ENCODE data around the gene HNRNPA3. TPM values are rescaled to one million over a fixed set of nuclear protein-coding genes. Genes with fewer than 3 reads are reported as not detected.
"Not testable (repeated sequence)": the region's sequence is repeated elsewhere in the genome, so short reads cannot be mapped to it uniquely, and the experiment has no call there.

HNRNPA3 gene
- total RNA-seq, 1 experiment from 2014 or later, result 290 TPM

GRCh38 chr2:177221534-177221933 is 8.9 kb downstream of the HNRNPA3 start:
- Histone ChIP-seq H4K20me1 (ENCODE audit: insufficient read depth) (peaks cover 78% of the 10 kb centered on the region), H3F3A (ENCODE audit: insufficient read depth, low read depth) (peaks cover 100% of the 10 kb centered on the region), H3K4me2 (no peak overlapping the region), H3K4me3 (no peak overlapping the region), H2AFZ (no peak overlapping the region), H3K9me2 (ENCODE audit: insufficient read depth) (no peaks in the 10 kb centered on the region), H3K27me3 (ENCODE audit: insufficient read depth, low read depth) (no peaks in the 10 kb centered on the region), H3K36me3 (ENCODE audit: low read depth) (peaks cover 59% of the 10 kb centered on the region), H3K4me1 (replicated peaks; ENCODE audit: insufficient read depth) (no peaks in the 10 kb centered on the region), H3K79me2 (ENCODE audit: low read depth) (peaks cover 51% of the 10 kb centered on the region), H3K27ac (no peak overlapping the region), H3K9me3 (ENCODE audit: insufficient read depth, low read depth) (no peaks in the 10 kb centered on the region)
- TF ChIP-seq EZH2 (IDR thresholded peaks at IDR 0.05; ENCODE audit: low read depth), result no peak
- TF ChIP-seq, protein P1, sequence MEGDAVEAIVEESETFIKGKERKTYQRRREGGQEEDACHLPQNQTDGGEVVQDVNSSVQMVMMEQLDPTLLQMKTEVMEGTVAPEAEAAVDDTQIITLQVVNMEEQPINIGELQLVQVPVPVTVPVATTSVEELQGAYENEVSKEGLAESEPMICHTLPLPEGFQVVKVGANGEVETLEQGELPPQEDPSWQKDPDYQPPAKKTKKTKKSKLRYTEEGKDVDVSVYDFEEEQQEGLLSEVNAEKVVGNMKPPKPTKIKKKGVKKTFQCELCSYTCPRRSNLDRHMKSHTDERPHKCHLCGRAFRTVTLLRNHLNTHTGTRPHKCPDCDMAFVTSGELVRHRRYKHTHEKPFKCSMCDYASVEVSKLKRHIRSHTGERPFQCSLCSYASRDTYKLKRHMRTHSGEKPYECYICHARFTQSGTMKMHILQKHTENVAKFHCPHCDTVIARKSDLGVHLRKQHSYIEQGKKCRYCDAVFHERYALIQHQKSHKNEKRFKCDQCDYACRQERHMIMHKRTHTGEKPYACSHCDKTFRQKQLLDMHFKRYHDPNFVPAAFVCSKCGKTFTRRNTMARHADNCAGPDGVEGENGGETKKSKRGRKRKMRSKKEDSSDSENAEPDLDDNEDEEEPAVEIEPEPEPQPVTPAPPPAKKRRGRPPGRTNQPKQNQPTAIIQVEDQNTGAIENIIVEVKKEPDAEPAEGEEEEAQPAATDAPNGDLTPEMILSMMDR (conservative IDR thresholded peaks at IDR 0.05), result no peak
- POLR2A ChIA-PET (ENCODE audit: unreplicated experiment), result interaction anchor here (0.7 kb wide), 1 partner anchor 638 kb away, joined by 4 read pairs; no protein-coding TSS in a partner anchor
- BruUV-seq (replicated peaks), result no TSS peak
- intact Hi-C loops (cut with micrococcal nuclease; ENCODE audit: unreplicated experiment), result no loop called here
- CTCF ChIA-PET, result interaction anchor here (0.6 kb wide), 1 partner anchor 72 kb away, joined by 4 read pairs; no protein-coding TSS in a partner anchor
- DNase-seq, result no peak

DNA sequence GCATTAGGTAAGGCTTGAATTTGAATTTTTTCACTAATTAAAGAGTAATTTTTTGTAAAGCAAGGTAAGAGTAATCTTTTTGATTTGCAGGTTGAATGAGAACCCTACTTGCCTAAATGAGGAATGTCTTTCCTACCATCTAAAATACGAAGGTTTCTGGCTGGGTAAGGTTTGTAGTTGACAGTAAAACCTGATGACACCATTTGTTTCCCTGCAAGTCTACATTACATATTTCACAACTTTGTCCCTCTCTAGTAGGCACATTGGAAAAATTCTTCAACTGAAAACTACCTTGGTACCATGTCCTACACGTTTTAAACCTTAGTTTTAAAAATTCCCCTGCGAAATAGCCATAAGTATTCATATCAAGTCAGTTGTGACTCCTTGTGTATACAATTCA is 9.4 kb downstream of the HNRNPA3 start:
- no peak overlapping the region for H2AFZ ChIP-seq
- H3K9me2 ChIP-seq (ENCODE audit: insufficient read depth), result no peaks in the 10 kb centered on the region
- DNase-seq, result no peak
- peaks cover 54% of the 10 kb centered on the region for H3K36me3 ChIP-seq (ENCODE audit: low read depth)
- no peaks in the 10 kb centered on the region for H3K9me3 ChIP-seq (ENCODE audit: insufficient read depth, low read depth)
- no peak overlapping the region for H3K4me3 ChIP-seq
- H3K27ac ChIP-seq, result peak overlapping the region; percentile 9; the same call in 1 of the 2 replicates
- intact Hi-C loops (cut with micrococcal nuclease; ENCODE audit: unreplicated experiment), result no loop called here
- H3F3A ChIP-seq (ENCODE audit: insufficient read depth, low read depth), result peaks cover 100% of the 10 kb centered on the region
- TF ChIP-seq EZH2 (IDR thresholded peaks at IDR 0.05; ENCODE audit: low read depth), result no peak
- TF ChIP-seq, protein P1 (conservative IDR thresholded peaks at IDR 0.05), result no peak
- H3K4me1 ChIP-seq (replicated peaks; ENCODE audit: insufficient read depth), result no peaks in the 10 kb centered on the region
- ChIA-PET CTCF (interaction anchor here (0.6 kb wide), 1 partner anchor 73 kb away, joined by 4 read pairs; no protein-coding TSS in a partner anchor), POLR2A (ENCODE audit: unreplicated experiment) (no interaction called here)
- H3K79me2 ChIP-seq (ENCODE audit: low read depth), result peaks cover 47% of the 10 kb centered on the region
- BruUV-seq (replicated peaks), result no TSS peak
- no peaks in the 10 kb centered on the region for H3K27me3 ChIP-seq (ENCODE audit: insufficient read depth, low read depth)
- peaks cover 73% of the 10 kb centered on the region for H4K20me1 ChIP-seq (ENCODE audit: insufficient read depth)
- no peak overlapping the region for H3K4me2 ChIP-seq

DNA sequence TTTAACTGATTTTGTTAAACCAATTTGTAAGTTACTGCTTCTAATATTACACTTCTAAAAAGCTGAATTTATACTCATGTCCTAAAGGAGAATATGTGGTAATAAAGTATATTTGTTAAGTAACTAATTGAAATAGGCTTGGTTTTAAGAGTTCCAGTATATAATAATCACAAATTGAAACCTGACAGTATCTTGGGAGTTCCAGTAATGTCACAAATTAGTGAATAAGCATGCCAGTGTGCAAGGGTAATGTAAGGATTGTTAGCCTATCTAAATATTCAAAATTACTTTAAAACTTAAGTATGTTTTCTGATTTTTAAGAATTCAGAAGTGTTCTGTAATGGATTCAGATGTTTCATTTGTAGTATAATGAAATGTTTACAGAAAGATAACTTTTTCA is 10.8 kb downstream of the HNRNPA3 start:
- H2AFZ ChIP-seq; H3K27me3 ChIP-seq (ENCODE audit: insufficient read depth, low read depth); H3K9me3 ChIP-seq (ENCODE audit: insufficient read depth, low read depth); CTCF ChIA-PET; H3K4me2 ChIP-seq; intact Hi-C loops (cut with micrococcal nuclease; ENCODE audit: unreplicated experiment); BruUV-seq (replicated peaks); H3K9me2 ChIP-seq (ENCODE audit: insufficient read depth); H3K4me1 ChIP-seq (replicated peaks; ENCODE audit: insufficient read depth); H3K4me3 ChIP-seq; DNase-seq: not testable (repeated sequence)
- TF ChIP-seq, protein P1 (conservative IDR thresholded peaks at IDR 0.05), result 0 out of 2 replicates have a peak, but pooled peaks have one; percentile 20
- H3K27ac ChIP-seq, result 0 out of 2 replicates have a peak overlapping the region, but pooled peaks have one; percentile 18
- H3K36me3 ChIP-seq (ENCODE audit: low read depth), result peaks cover 41% of the 10 kb centered on the region
- H3F3A ChIP-seq (ENCODE audit: insufficient read depth, low read depth), result peaks cover 100% of the 10 kb centered on the region
- H4K20me1 ChIP-seq (ENCODE audit: insufficient read depth), result peaks cover 63% of the 10 kb centered on the region
- POLR2A ChIA-PET (ENCODE audit: unreplicated experiment), result interaction anchor here (0.6 kb wide), 1 partner anchor 11 kb away, joined by 5 read pairs; no protein-coding TSS in a partner anchor
- H3K79me2 ChIP-seq (ENCODE audit: low read depth), result peaks cover 32% of the 10 kb centered on the region

All from PC-9 (cell line).